ENCODE data around the gene ZNF282. TPM values are rescaled to one million over a fixed set of nuclear protein-coding genes. Genes with fewer than 3 reads are reported as not detected.
A peak's percentile ranks its signal among the peaks of the same experiment; 100 is the strongest.

ZNF282 gene
- total RNA-seq, 1 donor from 2014 or later, result 24.5 TPM

GRCh38 chr7:149153346-149153745 lies 42.0 kb upstream of the ZNF282 start:
- peaks cover 20% of the 10 kb centered on the region for H3K4me1 Mint-ChIP-seq (ENCODE audit: low read depth)
- no peak overlapping the region for H3K4me3 Mint-ChIP-seq (ENCODE audit: unreplicated experiment)
- DNase-seq (ENCODE audit: low spot score), result no peak
- no peak overlapping the region for H3K27ac Mint-ChIP-seq (ENCODE audit: unreplicated experiment)
- H3K36me3 Mint-ChIP-seq (ENCODE audit: low read depth), result peaks cover 22% of the 10 kb centered on the region
- H3K9me3 Mint-ChIP-seq (ENCODE audit: low read depth), result peaks cover 2% of the 10 kb centered on the region
- no peaks in the 10 kb centered on the region for H3K27me3 Mint-ChIP-seq (ENCODE audit: low read depth)
- no peak for TF ChIP-seq CTCF (IDR thresholded peaks at IDR 0.05)

GRCh38 chr7:149154056-149154455 lies 41.3 kb upstream of the ZNF282 start:
- DNase-seq (ENCODE audit: low spot score), result no peak
- peaks cover 14% of the 10 kb centered on the region for H3K4me1 Mint-ChIP-seq (ENCODE audit: low read depth)
- no peak for TF ChIP-seq CTCF (IDR thresholded peaks at IDR 0.05)
- H3K4me3 Mint-ChIP-seq (ENCODE audit: unreplicated experiment), result no peak overlapping the region
- H3K9me3 Mint-ChIP-seq (ENCODE audit: low read depth), result peaks cover 2% of the 10 kb centered on the region
- H3K36me3 Mint-ChIP-seq (ENCODE audit: low read depth), result peaks cover 22% of the 10 kb centered on the region
- H3K27ac Mint-ChIP-seq (ENCODE audit: unreplicated experiment), result no peak overlapping the region
- no peaks in the 10 kb centered on the region for H3K27me3 Mint-ChIP-seq (ENCODE audit: low read depth)

GRCh38 chr7:149156898-149157297 lies 38.4 kb upstream of the ZNF282 start:
- Mint-ChIP-seq H3K4me1 (ENCODE audit: low read depth) (peaks cover 15% of the 10 kb centered on the region), H3K9me3 (ENCODE audit: low read depth) (peaks cover 2% of the 10 kb centered on the region), H3K27ac (ENCODE audit: unreplicated experiment) (no peak overlapping the region), H3K36me3 (ENCODE audit: low read depth) (peaks cover 24% of the 10 kb centered on the region), H3K27me3 (ENCODE audit: low read depth) (no peaks in the 10 kb centered on the region), H3K4me3 (ENCODE audit: unreplicated experiment) (no peak overlapping the region)
- no peak for DNase-seq (ENCODE audit: low spot score)
- TF ChIP-seq CTCF (IDR thresholded peaks at IDR 0.05), result no peak

GRCh38 chr7:149161241-149161848 lies 34.0 kb upstream of the ZNF282 start:
- Mint-ChIP-seq H3K9me3 (ENCODE audit: low read depth) (no peaks in the 10 kb centered on the region), H3K36me3 (ENCODE audit: low read depth) (peaks cover 18% of the 10 kb centered on the region), H3K4me3 (ENCODE audit: unreplicated experiment) (no peak overlapping the region), H3K27ac (ENCODE audit: unreplicated experiment) (peak overlapping the region; percentile 32), H3K27me3 (ENCODE audit: low read depth) (no peaks in the 10 kb centered on the region), H3K4me1 (ENCODE audit: low read depth) (peaks cover 11% of the 10 kb centered on the region)
- no peak for TF ChIP-seq CTCF (IDR thresholded peaks at IDR 0.05)
- DNase-seq (ENCODE audit: low spot score), result no peak

- no peak overlapping the region for H3K4me3 Mint-ChIP-seq (ENCODE audit: unreplicated experiment)
- no peaks in the 10 kb centered on the region for H3K27me3 Mint-ChIP-seq (ENCODE audit: low read depth)
- peaks cover 24% of the 10 kb centered on the region for H3K36me3 Mint-ChIP-seq (ENCODE audit: low read depth)
- no peak overlapping the region for H3K27ac Mint-ChIP-seq (ENCODE audit: unreplicated experiment)
- peaks cover 4% of the 10 kb centered on the region for H3K4me1 Mint-ChIP-seq (ENCODE audit: low read depth)
- TF ChIP-seq CTCF (IDR thresholded peaks at IDR 0.05), result no peak
- H3K9me3 Mint-ChIP-seq (ENCODE audit: low read depth), result no peaks in the 10 kb centered on the region
- no peak for DNase-seq (ENCODE audit: low spot score)
These were observed 29.2 kb upstream of the ZNF282 start for GRCh38 chr7:149166142-149166541.
